NCI-H1092 (cell line): ENCODE measurements around the gene DUSP7.

Source experiments
- DNase-seq: peaks from one replicate; lab custom pipeline; 2025; lab: John Stamatoyannopoulos, UW

The DUSP7 gene

GRCh38 chr3:52006017-52006819, 50.2 kb downstream of the DUSP7 start:
- DNase-seq, result no peak

GRCh38 chr3:52005571-52005986, 50.8 kb downstream of the DUSP7 start:
- peak; percentile 47 for DNase-seq

- DNase-seq, result no peak
Measured at GRCh38 chr3:52004906-52005395, 51.4 kb downstream of the DUSP7 start.

- DNase-seq, result no peak
Measured at GRCh38 chr3:52004163-52004787, 52.1 kb downstream of the DUSP7 start.

- DNase-seq, result no peak
Measured at GRCh38 chr3:52002748-52003147, 53.6 kb downstream of the DUSP7 start.

GRCh38 chr3:52001443-52001974, 54.9 kb downstream of the DUSP7 start:
- peak; percentile 65 for DNase-seq

- DNase-seq, result no peak
Measured at GRCh38 chr3:51999846-52000245, 56.5 kb downstream of the DUSP7 start.
